Adrenal gland (tissue), 12 donors: ENCODE results near the gene LRP8. TPM values are rescaled to one million over a fixed set of nuclear protein-coding genes. Genes with fewer than 3 reads are reported as not detected.
A peak's percentile ranks its signal among the peaks of the same experiment; 100 is the strongest.

Source experiments
- DNase-seq, 7 donors: peaks; one replicate each; pipeline ENCODE4 v3.0.0-alpha.2; 2019 to 2020
- H3K27ac ChIP-seq, 5 donors: fragments of 200-600 bp; sonication (generic) in 4 of 5; 1 replicate in 3 of 5; 2 replicates in 2 of 5; pipeline versions ENCODE4 v1.5.1 to v1.8.0; 2016 to 2020; ENCODE audit warnings: mild to moderate bottlenecking in 1 of 5
- H3K27me3 ChIP-seq: fragments of 200-600 bp; 2 replicates; pipeline ENCODE4 v1.8.0; 2021
- H3K36me3 ChIP-seq, 2 donors: fragments of 200-600 bp; replicated peaks in 1 of 2; 1 replicate in 1 of 2; 2 replicates in 1 of 2; pipeline versions ENCODE4 v1.5.1 to v1.8.0; 2018 to 2022
- H3K4me1 ChIP-seq, 2 donors: fragments of 200-600 bp; replicated peaks in 1 of 2; 1 replicate in 1 of 2; 2 replicates in 1 of 2; pipeline versions ENCODE4 v1.5.1 to v1.8.0; 2018 to 2021
- H3K4me3 ChIP-seq, 4 donors: fragments of 200-600 bp; sonication (generic) in 3 of 4; one replicate each; pipeline ENCODE4 v1.5.1; 2016 to 2018
- H3K9me3 ChIP-seq, 3 donors: fragments of 200-600 bp; sonication (generic) in 1 of 3; replicated peaks in 1 of 3; 1 replicate in 2 of 3; 2 replicates in 1 of 3; pipeline versions ENCODE4 v1.5.1 to v1.8.0; 2016 to 2021
- POLR2A ChIP-seq, 2 donors: fragments of 450-650 bp; IDR thresholded peaks; one replicate each; pipeline ENCODE4 v1.6.1; 2017; ENCODE audit warnings: antibody characterized with exemption in 2 of 2, mild to moderate bottlenecking in 2 of 2, moderate library complexity in 1 of 2
- WGBS, 4 donors: extraction: QIAGEN DNeasy Blood & Tissue Kit in 2 of 4; methylation state at CpG; one replicate each; pipeline versions ENCODE4 v1.1.5 to v1.1.7; 2013 to 2017; 5-methylcytosine and 5-hydroxymethylcytosine counted together
- intact Hi-C, 2 donors: fragments of 100-400 bp; cut with DNase I; formaldehyde crosslinking; loops; one replicate each; pipeline versions ENCODE4 v1.14.1 to v1.15.0; 2022 to 2023
- polyA plus RNA-seq, 3 donors: library from polyadenylated mRNA; stranded (reverse); fragments of 200-250 nt in 2 of 3; fragments of 350-450 nt in 1 of 3; fragmentation: Illumina TruSeq in 1 of 3; extraction: RNeasy Lipid Tissue Mini Kit (QIAGEN cat#74804) in 1 of 3; gene quantifications; one replicate each; pipeline ENCODE4 v1.2.3, GENCODE V29; 2013 to 2014
- total RNA-seq, 9 donors: library from RNA; depleted of rRNA in 4 of 9; stranded (reverse); fragments of >200 nt in 4 of 9; fragments of 120-200 nt in 1 of 9; fragmentation: NEBNext Ultra II Directional in 1 of 9; extraction: Animal tissue kit (Norgen Biotek cat#: 25700) in 1 of 9; gene quantifications; one replicate each; pipeline versions ENCODE4 v1.1.0 to v1.2.4, GENCODE V29; 2013 to 2023
- TF ChIP-seq, protein P1 (sequence below), 6 experiments: fragments of 450-650 bp in 4 of 6; fragments of 200-600 bp in 2 of 6; sonication (generic) in 1 of 6; IDR thresholded peaks; 1 replicate in 5 of 6; 2 replicates in 1 of 6; pipeline versions ENCODE4 v1.5.1 to v1.8.0; 2016 to 2021; ENCODE audit warnings: antibody characterized with exemption in 6 of 6, mild to moderate bottlenecking in 2 of 6, moderate library complexity in 1 of 6
- donor health status: healthy with polysubstance abuse.
- donor health status: Bipolar disorder and iron deficiency.
- donor health status: DM: yes; HTN: yes; CAD: no.
- donor health status: DM: no; HTN: no; CAD: no.
- donor health status: DM: no; HTN: no; CAD: no.
- donor health status: DM: yes; HTN: yes; CAD: no.

LRP8 gene
- total and polyA plus RNA-seq, 12 donors = 0.64 to 7.6 (median 2.7) TPM

DNA sequence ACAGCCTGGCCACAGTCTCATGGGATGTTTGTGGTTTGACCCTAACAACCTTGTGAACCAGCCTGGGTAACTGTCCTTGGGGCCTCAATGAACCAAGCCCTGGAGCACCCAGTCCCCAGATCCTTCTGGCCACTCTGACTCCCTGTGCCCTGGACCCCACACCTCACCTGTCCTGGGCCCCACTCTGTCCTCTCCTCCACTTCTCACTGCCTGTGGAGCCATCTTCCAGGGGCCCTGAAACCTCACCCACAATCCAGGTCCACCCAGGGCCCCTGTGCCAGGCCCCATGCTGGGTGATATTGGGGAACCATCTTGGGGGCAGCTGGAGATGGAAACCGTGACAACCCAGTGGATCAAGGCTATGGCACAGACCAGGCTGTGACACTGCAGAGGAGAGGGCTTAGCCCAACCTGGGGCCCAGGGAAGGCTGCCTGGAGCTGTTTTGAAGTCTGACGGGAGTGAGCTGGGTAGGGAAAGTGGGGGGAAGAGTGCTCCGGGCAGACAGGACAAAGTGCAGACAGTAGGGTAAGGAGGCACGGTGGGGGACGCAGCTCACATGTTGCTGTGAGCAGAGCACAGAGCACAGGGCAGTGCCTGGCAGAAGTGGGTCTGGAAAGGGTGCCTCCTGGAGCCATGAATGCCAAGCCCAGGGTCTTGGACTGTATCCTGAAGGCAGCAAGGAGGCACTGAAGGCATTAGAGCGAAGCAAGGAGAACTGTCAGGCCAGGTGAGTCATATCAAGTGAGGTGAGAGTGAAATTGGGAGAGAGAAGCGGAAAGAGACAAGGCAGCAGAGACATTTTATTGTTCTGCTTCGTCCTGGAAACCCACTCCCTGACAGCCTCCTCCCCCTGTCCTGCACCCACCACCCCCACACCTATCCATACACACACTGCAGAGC lies 12.1 kb upstream of the LRP8 start:
- H3K27me3 ChIP-seq = peaks cover 5% of the 10 kb centered on the region
- H3K36me3 ChIP-seq = no peaks in the 10 kb centered on the region
- 68 to 77% (median 71%) methylated on average over 8 of the region's 8 CpGs for WGBS, 4 donors
- H3K27ac ChIP-seq = no peak overlapping the region
- H3K4me1 ChIP-seq = no peaks in the 10 kb centered on the region
- intact Hi-C loops = no loop called here
- no peak overlapping the region for H3K4me3 ChIP-seq
- DNase-seq = peak in 4 of 7 donors; percentile 3 to 17 (median 12)
- no peaks in the 10 kb centered on the region for H3K9me3 ChIP-seq
- TF ChIP-seq, protein P1, sequence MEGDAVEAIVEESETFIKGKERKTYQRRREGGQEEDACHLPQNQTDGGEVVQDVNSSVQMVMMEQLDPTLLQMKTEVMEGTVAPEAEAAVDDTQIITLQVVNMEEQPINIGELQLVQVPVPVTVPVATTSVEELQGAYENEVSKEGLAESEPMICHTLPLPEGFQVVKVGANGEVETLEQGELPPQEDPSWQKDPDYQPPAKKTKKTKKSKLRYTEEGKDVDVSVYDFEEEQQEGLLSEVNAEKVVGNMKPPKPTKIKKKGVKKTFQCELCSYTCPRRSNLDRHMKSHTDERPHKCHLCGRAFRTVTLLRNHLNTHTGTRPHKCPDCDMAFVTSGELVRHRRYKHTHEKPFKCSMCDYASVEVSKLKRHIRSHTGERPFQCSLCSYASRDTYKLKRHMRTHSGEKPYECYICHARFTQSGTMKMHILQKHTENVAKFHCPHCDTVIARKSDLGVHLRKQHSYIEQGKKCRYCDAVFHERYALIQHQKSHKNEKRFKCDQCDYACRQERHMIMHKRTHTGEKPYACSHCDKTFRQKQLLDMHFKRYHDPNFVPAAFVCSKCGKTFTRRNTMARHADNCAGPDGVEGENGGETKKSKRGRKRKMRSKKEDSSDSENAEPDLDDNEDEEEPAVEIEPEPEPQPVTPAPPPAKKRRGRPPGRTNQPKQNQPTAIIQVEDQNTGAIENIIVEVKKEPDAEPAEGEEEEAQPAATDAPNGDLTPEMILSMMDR (IDR thresholded peaks at IDR 0.05) = no peak
- no peak for TF ChIP-seq POLR2A (IDR thresholded peaks at IDR 0.05)

DNA sequence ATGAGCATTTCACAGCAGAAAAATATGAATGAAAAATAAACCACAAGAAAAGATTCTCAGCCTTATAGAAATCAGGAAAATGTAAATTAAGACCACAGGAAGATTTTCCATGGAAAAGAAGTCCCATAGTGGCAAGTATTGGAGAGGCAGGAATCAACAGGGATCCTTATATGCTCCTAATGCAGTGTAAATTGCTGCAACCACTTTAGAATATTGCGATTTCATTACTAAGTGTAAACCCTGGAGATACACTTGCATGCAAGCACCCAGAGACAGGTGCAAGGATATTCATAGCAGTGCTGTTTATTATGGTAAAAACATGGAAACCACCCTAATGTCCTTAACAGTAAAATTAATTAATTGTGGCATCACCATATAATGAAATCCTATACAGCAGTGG lies 10.6 kb upstream of the LRP8 start:
- H3K27ac ChIP-seq = no peak overlapping the region
- no peak for TF ChIP-seq POLR2A (IDR thresholded peaks at IDR 0.05)
- TF ChIP-seq, protein P1 (IDR thresholded peaks at IDR 0.05) = no peak
- WGBS, 4 donors = 65 to 94% (median 84%) methylated on average over 1 of the region's 1 CpG

GRCh38 chr1:53337499-53337898 lies 9.6 kb upstream of the LRP8 start:
- intact Hi-C loops = no loop called here
- peak in 3 of 7 donors; percentile 2 to 33 (median 8) for DNase-seq
- Histone ChIP-seq H3K4me1 (no peaks in the 10 kb centered on the region), H3K27ac (no peak overlapping the region), H3K4me3 (no peak overlapping the region), H3K36me3 (no peaks in the 10 kb centered on the region), H3K9me3 (no peaks in the 10 kb centered on the region), H3K27me3 (peaks cover 5% of the 10 kb centered on the region)
- 69 to 79% (median 73%) methylated on average over 5 of the region's 5 CpGs for WGBS, 4 donors
- TF ChIP-seq POLR2A (IDR thresholded peaks at IDR 0.05) = no peak
- TF ChIP-seq, protein P1 (IDR thresholded peaks at IDR 0.05) = no peak

More for the DNA sequence above, 10.6 kb upstream of the LRP8 start:
- intact Hi-C loops = no loop called here
- Histone ChIP-seq H3K9me3 (no peaks in the 10 kb centered on the region), H3K4me3 (no peak overlapping the region), H3K4me1 (no peaks in the 10 kb centered on the region), H3K36me3 (no peaks in the 10 kb centered on the region), H3K27me3 (peaks cover 5% of the 10 kb centered on the region)
- DNase-seq = no peak

GRCh38 chr1:53336146-53336545 lies 8.3 kb upstream of the LRP8 start:
- peaks cover 5% of the 10 kb centered on the region for H3K27me3 ChIP-seq
- WGBS, 4 donors = 83 to 88% (median 87%) methylated on average over 12 of the region's 12 CpGs
- peak in 2 of 7 donors; percentile 4 to 7 for DNase-seq
- no peaks in the 10 kb centered on the region for H3K4me1 ChIP-seq
- no peaks in the 10 kb centered on the region for H3K36me3 ChIP-seq
- H3K9me3 ChIP-seq = no peaks in the 10 kb centered on the region
- TF ChIP-seq POLR2A (IDR thresholded peaks at IDR 0.05) = no peak
- TF ChIP-seq, protein P1 (IDR thresholded peaks at IDR 0.05) = no peak
- H3K27ac ChIP-seq = no peak overlapping the region
- intact Hi-C loops = no loop called here
- no peak overlapping the region for H3K4me3 ChIP-seq
